Measurements from ENCODE around the gene PLA2G3. TPM values are rescaled to one million over a fixed set of nuclear protein-coding genes. Genes with fewer than 3 reads are reported as not detected.

Gene PLA2G3
- total and polyA plus RNA-seq, 2 donors (not counting 3 experiments of a cell fraction or from before 2014, with no cell fraction given), result 0.75 to 0.84 TPM

DNA sequence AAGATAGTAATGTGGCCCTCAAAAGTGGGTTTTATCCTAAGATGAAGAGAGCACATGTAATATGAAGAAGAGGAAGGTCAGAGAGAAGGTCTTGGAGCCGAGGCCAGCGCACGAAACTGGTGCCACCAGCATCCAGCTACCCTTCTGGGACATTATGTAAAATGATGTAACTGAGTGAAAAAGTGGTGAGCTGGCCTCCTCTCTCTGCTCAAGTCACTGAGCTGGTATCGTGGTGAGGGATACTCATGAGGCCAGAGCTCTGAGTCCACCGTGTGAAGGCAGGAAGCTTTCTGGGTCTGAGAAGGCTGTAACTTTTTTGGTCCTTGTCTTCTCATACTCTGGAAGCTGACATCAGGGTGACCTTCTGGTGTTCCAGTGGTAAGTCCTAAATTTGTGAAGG lies 44.7 kb upstream of the PLA2G3 start:
- no TSS peak for BruUV-seq (replicated peaks)
- Histone ChIP-seq H2AFZ (ENCODE audit: low read depth, low read length) (no peak overlapping the region), H3K27ac (ENCODE audit: insufficient read depth, low read depth, low read length) (no peak overlapping the region), H3K27me3 (ENCODE audit: control insufficient read depth in 2 of 2, insufficient read depth in 2 of 2, low read length in 2 of 2) (no peaks in the 10 kb centered on the region), H3K79me2 (ENCODE audit: control insufficient read depth, insufficient read depth, low read length) (no peaks in the 10 kb centered on the region), H3K4me2 (ENCODE audit: insufficient read depth, low read length) (no peak overlapping the region), H3K9me3 (replicated peaks; ENCODE audit: control insufficient read depth, insufficient read depth, low read length) (no peaks in the 10 kb centered on the region), H3K9me1 (replicated peaks; ENCODE audit: control insufficient read depth, extremely low read depth, insufficient read depth, low read length) (no peaks in the 10 kb centered on the region), H3K9ac (replicated peaks; ENCODE audit: extremely low read depth, insufficient read depth, low read length) (no peak overlapping the region), H3K36me3 (ENCODE audit: control insufficient read depth in 2 of 2, extremely low read depth in 1 of 2, insufficient read depth in 2 of 2, low read length in 2 of 2) (peaks cover 0 to 5% of the 10 kb centered on the region in 2 experiments), H4K20me1 (replicated peaks; ENCODE audit: control insufficient read depth, extremely low read depth, insufficient read depth, low read length) (no peaks in the 10 kb centered on the region), H3K4me1 (ENCODE audit: control insufficient read depth, extremely low read depth, insufficient read depth, low read length) (no peaks in the 10 kb centered on the region), H3K4me3 (replicated peaks in 1 of 3; ENCODE audit: insufficient read depth in 1 of 3, low read depth in 1 of 3, low read length in 3 of 3) (no peak overlapping the region)
- TF ChIP-seq POLR2A (IDR thresholded peaks at IDR 0.05; ENCODE audit: low read depth, low read length) (no peak), EZH2 (IDR thresholded peaks at IDR 0.05; ENCODE audit: borderline replicate concordance, low read depth, low read length, severe bottlenecking) (no peak), JUN (IDR thresholded peaks at IDR 0.05; ENCODE audit: borderline replicate concordance, insufficient read depth, insufficient read length, low read depth) (no peak), MYC (IDR thresholded peaks at IDR 0.05; ENCODE audit: low read depth, low read length) (no peak), POLR2AphosphoS5 (IDR thresholded peaks at IDR 0.05; ENCODE audit: insufficient read depth, low read depth, low read length) (no peak), GATA2 (IDR thresholded peaks at IDR 0.05; ENCODE audit: insufficient read depth, insufficient read length, low read depth, low read length) (no peak), FOS (IDR thresholded peaks at IDR 0.05; ENCODE audit: borderline replicate concordance, insufficient read depth, low read length) (no peak)
- TF ChIP-seq, protein P1, sequence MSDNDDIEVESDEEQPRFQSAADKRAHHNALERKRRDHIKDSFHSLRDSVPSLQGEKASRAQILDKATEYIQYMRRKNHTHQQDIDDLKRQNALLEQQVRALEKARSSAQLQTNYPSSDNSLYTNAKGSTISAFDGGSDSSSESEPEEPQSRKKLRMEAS (IDR thresholded peaks at IDR 0.05; ENCODE audit: insufficient read depth, insufficient read length), result no peak
- TF ChIP-seq, protein P2, sequence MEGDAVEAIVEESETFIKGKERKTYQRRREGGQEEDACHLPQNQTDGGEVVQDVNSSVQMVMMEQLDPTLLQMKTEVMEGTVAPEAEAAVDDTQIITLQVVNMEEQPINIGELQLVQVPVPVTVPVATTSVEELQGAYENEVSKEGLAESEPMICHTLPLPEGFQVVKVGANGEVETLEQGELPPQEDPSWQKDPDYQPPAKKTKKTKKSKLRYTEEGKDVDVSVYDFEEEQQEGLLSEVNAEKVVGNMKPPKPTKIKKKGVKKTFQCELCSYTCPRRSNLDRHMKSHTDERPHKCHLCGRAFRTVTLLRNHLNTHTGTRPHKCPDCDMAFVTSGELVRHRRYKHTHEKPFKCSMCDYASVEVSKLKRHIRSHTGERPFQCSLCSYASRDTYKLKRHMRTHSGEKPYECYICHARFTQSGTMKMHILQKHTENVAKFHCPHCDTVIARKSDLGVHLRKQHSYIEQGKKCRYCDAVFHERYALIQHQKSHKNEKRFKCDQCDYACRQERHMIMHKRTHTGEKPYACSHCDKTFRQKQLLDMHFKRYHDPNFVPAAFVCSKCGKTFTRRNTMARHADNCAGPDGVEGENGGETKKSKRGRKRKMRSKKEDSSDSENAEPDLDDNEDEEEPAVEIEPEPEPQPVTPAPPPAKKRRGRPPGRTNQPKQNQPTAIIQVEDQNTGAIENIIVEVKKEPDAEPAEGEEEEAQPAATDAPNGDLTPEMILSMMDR (IDR thresholded peaks at IDR 0.05; ENCODE audit: extremely low read depth in 1 of 2, insufficient read depth in 1 of 2, low read depth in 1 of 2, low read length in 2 of 2), result no peak
- FAIRE-seq, result no peak
- POLR2A ChIA-PET, result no interaction called here
- CTCF ChIA-PET, result interaction anchor here (1.5 kb wide), 1 partner anchor 15 kb away, joined by 5 read pairs; no protein-coding TSS in a partner anchor
- intact Hi-C loops (cut with micrococcal nuclease), result no loop called here
- dilution Hi-C loops (cut with MboI; ENCODE audit: extremely low pct_ligation_motif_present, low sequenced_read_pairs), result no loop called here
- no peak for DNase-seq (ENCODE audit: low read depth, low spot score)
